ENCODE measurements around the gene SWSAP1. TPM values are rescaled to one million over a fixed set of nuclear protein-coding genes. Genes with fewer than 3 reads are reported as not detected.

The SWSAP1 gene
- total and polyA plus RNA-seq, 2 of the 4 experiments (the other 2 are of a cell fraction): 0.36 to 1.6 TPM

GRCh38 chr19:11345122-11345803, 29.2 kb upstream of the SWSAP1 start:
- ATAC-seq (ENCODE audit: low read depth): no peak
- H2AK9ac ChIP-seq (replicated peaks; ENCODE audit: low read depth, low read length, poor library complexity): peak overlapping the region; percentile 9
- peak overlapping the region; percentile 66; the same call in 1 of the 2 replicates for H3K56ac ChIP-seq (ENCODE audit: extremely low read depth, insufficient read depth, low read length)
- DNase-seq: no peak
- H2BK5ac ChIP-seq (ENCODE audit: low read depth, low read length, poor library complexity, severe bottlenecking): no peak overlapping the region
- intact Hi-C loops (cut with micrococcal nuclease): no loop called here
- H3K23ac ChIP-seq (ENCODE audit: low read depth, low read length): peak overlapping the region; percentile 57; the same call in 1 of the 2 replicates
- ChIA-PET POLR2A (ENCODE audit: unreplicated experiment) (no interaction called here), CTCF (interaction anchor here (1.7 kb wide), 1 partner anchor 51 kb away, joined by 4 read pairs; no protein-coding TSS in a partner anchor)
- no TSS peak for BruUV-seq (replicated peaks)
- H3K27me3 ChIP-seq (ENCODE audit: control insufficient read depth, insufficient read depth, low read length): no peaks in the 10 kb centered on the region
- H4K8ac ChIP-seq (ENCODE audit: low read depth in 2 of 2, low read length in 2 of 2): peak overlapping the region; percentile 55 to 89; a peak in 2 of 4 replicates
- H3K9me1 ChIP-seq (ENCODE audit: insufficient read depth, low read length): peaks cover 5% of the 10 kb centered on the region
- peak overlapping the region; percentile 37; the same call in 1 of the 2 replicates for H2BK120ac ChIP-seq (ENCODE audit: low read depth, low read length)
- in situ Hi-C loops (cut with MboI; ENCODE audit: low sequenced_read_pairs): no loop called here
- 0 out of 2 replicates have a peak, but pooled peaks cover 1% of the 10 kb centered on the region for H3K36me3 ChIP-seq (ENCODE audit: control insufficient read depth, insufficient read depth, low read length)
- peak overlapping the region; percentile 83 for H3K9ac ChIP-seq (ENCODE audit: low read depth, low read length)
- no peak overlapping the region for H3K18ac ChIP-seq (ENCODE audit: low read depth, low read length)
- H2BK15ac ChIP-seq (ENCODE audit: low read depth, low read length): peak overlapping the region; percentile 53; the same call in 1 of the 3 replicates
- H2AFZ ChIP-seq (replicated peaks; ENCODE audit: low read length, poor library complexity): peak overlapping the region; percentile 5
- 53% methylated on average over 4 of the region's 15 CpGs; no CpG with 5 or more reads in 1 of the 2 experiments for WGBS, 2 experiments (ENCODE audit: extremely low coverage in 2 of 2, insufficient read length in 1 of 2)
- peak overlapping the region; percentile 3; the same call in 1 of the 2 replicates for H4K91ac ChIP-seq (ENCODE audit: insufficient read depth, low read depth, low read length)
- H4K20me1 ChIP-seq (ENCODE audit: insufficient read depth, low read length): peaks cover 9% of the 10 kb centered on the region; the same call in 1 of the 2 replicates
- H3K4me3 ChIP-seq (ENCODE audit: insufficient read depth, low read depth, low read length): peak overlapping the region; percentile 73
- H3K27ac ChIP-seq (ENCODE audit: insufficient read depth, low read length): peak overlapping the region; percentile 80
- peak overlapping the region; percentile 89 for H2AK5ac ChIP-seq (ENCODE audit: low read depth, low read length)
- peaks cover 8% of the 10 kb centered on the region; the same call in 1 of the 2 replicates for H3K9me3 ChIP-seq (ENCODE audit: control insufficient read depth, insufficient read depth, low read length)
- no peak overlapping the region for H4K5ac ChIP-seq (ENCODE audit: low read depth, low read length)
- H3K79me1 ChIP-seq (ENCODE audit: low read depth in 1 of 2, low read length in 2 of 2): peaks cover 10 to 23% of the 10 kb centered on the region in 2 experiments; a peak in 3 of 4 replicates
- peak overlapping the region; percentile 68 for H3K4me2 ChIP-seq (ENCODE audit: low read depth, low read length)
- peak overlapping the region; percentile 70 for H3K4ac ChIP-seq (ENCODE audit: low read depth, low read length)
- no peak overlapping the region for H3K14ac ChIP-seq (replicated peaks; ENCODE audit: low read depth, low read length)
- peaks cover 8% of the 10 kb centered on the region for H3K4me1 ChIP-seq (ENCODE audit: control insufficient read depth, insufficient read depth, low read length)
- peak overlapping the region; percentile 55; the same call in 1 of the 2 replicates for H2BK20ac ChIP-seq (ENCODE audit: low read depth, low read length)
- dilution Hi-C loops (cut with HindIII; ENCODE audit: low sequenced_read_pairs, unreplicated experiment): no loop called here
- TF ChIP-seq RCOR1 (IDR thresholded peaks at IDR 0.05; ENCODE audit: insufficient replicate concordance, low read length) (no peak), ELK1 (IDR thresholded peaks at IDR 0.05; ENCODE audit: borderline replicate concordance, low read depth, low read length) (no peak), CTCF (conservative IDR thresholded peaks at IDR 0.05; ENCODE audit: low read depth, low read length) (no peak), POLR2A (IDR thresholded peaks at IDR 0.05; ENCODE audit: low read depth, low read length) (no peak), SMC3 (IDR thresholded peaks at IDR 0.05; ENCODE audit: low read depth, low read length) (no peak), MAFK (IDR thresholded peaks at IDR 0.05; ENCODE audit: low read depth, low read length) (no peak), CEBPB (IDR thresholded peaks at IDR 0.05; ENCODE audit: low read depth, low read length) (no peak), MAZ (IDR thresholded peaks at IDR 0.05; ENCODE audit: borderline replicate concordance, low read depth, low read length) (no peak), BHLHE40 (IDR thresholded peaks at IDR 0.05; ENCODE audit: low read depth, low read length) (no peak), USF2 (IDR thresholded peaks at IDR 0.05; ENCODE audit: low read depth, low read length) (no peak), NFE2L2 (IDR thresholded peaks at IDR 0.05; ENCODE audit: low read depth, low read length) (no peak), RFX5 (IDR thresholded peaks at IDR 0.05; ENCODE audit: low read depth, low read length) (no peak), FOS (IDR thresholded peaks at IDR 0.05; ENCODE audit: low read depth, low read length) (no peak), MXI1 (IDR thresholded peaks at IDR 0.05; ENCODE audit: borderline replicate concordance, low read depth, low read length) (no peak)

Measured in IMR-90 (cell line).